ENCODE data around the gene PRSS53.

The PRSS53 gene

GRCh38 chr16:31128711-31129567, 40.2 kb upstream of the PRSS53 start:
- no peak overlapping the region for H3K4me3 ChIP-seq (ENCODE audit: low read depth, low read length)
- no peak for TF ChIP-seq CTCF (IDR thresholded peaks at IDR 0.05; ENCODE audit: low read depth, low read length)

GRCh38 chr16:31127182-31127581, 38.4 kb upstream of the PRSS53 start:
- no peak overlapping the region for H3K4me3 ChIP-seq (ENCODE audit: low read depth, low read length)
- no peak for TF ChIP-seq CTCF (IDR thresholded peaks at IDR 0.05; ENCODE audit: low read depth, low read length)

- no peak overlapping the region for H3K4me3 ChIP-seq (ENCODE audit: low read depth, low read length)
- no peak for TF ChIP-seq CTCF (IDR thresholded peaks at IDR 0.05; ENCODE audit: low read depth, low read length)
These were observed 37.1 kb upstream of the PRSS53 start for GRCh38 chr16:31125844-31126243.

- no peak for TF ChIP-seq CTCF (IDR thresholded peaks at IDR 0.05; ENCODE audit: low read depth, low read length)
These were observed 31.4 kb upstream of the PRSS53 start for GRCh38 chr16:31120129-31120528.

GRCh38 chr16:31118223-31119155, 29.7 kb upstream of the PRSS53 start:
- peak overlapping the region; percentile 86 for H3K4me3 ChIP-seq (ENCODE audit: low read depth, low read length)
- no peak for TF ChIP-seq CTCF (IDR thresholded peaks at IDR 0.05; ENCODE audit: low read depth, low read length)

More at GRCh38 chr16:31120129-31120528, 31.4 kb upstream of the PRSS53 start:
- H3K4me3 ChIP-seq (ENCODE audit: low read depth, low read length) = no peak overlapping the region

- H3K4me3 ChIP-seq (ENCODE audit: low read depth, low read length) = peak within 1 kb of the TSS; percentile 86
- TF ChIP-seq CTCF (IDR thresholded peaks at IDR 0.05; ENCODE audit: low read depth, low read length) = no peak
These were observed 28.9 kb upstream of the PRSS53 start, which contains the start of gene KAT8 for GRCh38 chr16:31117384-31118222. KAT8 (plus strand) TSS chr16:31117664; CDS start chr16:31117682, 18 bp downstream.

Data from WI38 (cell line).